ENCODE data around the gene NYAP1. TPM values are rescaled to one million over a fixed set of nuclear protein-coding genes. Genes with fewer than 3 reads are reported as not detected.

The NYAP1 gene
- total RNA-seq, 1 donor from 2014 or later = 0.38 TPM

GRCh38 chr7:100488333-100489095, 4.8 kb downstream of the NYAP1 start:
- Histone ChIP-seq H3K36me3 (no peaks in the 10 kb centered on the region), H3K4me1 (peaks cover 16% of the 10 kb centered on the region), H3K27ac (replicated peaks) (no peak overlapping the region), H3K9me3 (replicated peaks) (no peaks in the 10 kb centered on the region), H3K27me3 (ENCODE audit: low read depth) (no peaks in the 10 kb centered on the region), H3K4me3 (no peak overlapping the region)
- intact Hi-C loops (cut with micrococcal nuclease) = no loop called here
- TF ChIP-seq CTCF (IDR thresholded peaks at IDR 0.05; ENCODE audit: borderline replicate concordance) = no peak
- DNase-seq = no peak

GRCh38 chr7:100489121-100489520, 5.4 kb downstream of the NYAP1 start:
- Histone ChIP-seq H3K27me3 (ENCODE audit: low read depth) (no peaks in the 10 kb centered on the region), H3K36me3 (no peaks in the 10 kb centered on the region), H3K27ac (replicated peaks) (no peak overlapping the region), H3K9me3 (replicated peaks) (no peaks in the 10 kb centered on the region), H3K4me3 (no peak overlapping the region), H3K4me1 (peaks cover 19% of the 10 kb centered on the region)
- intact Hi-C loops (cut with micrococcal nuclease) = no loop called here
- DNase-seq = no peak
- no peak for TF ChIP-seq CTCF (IDR thresholded peaks at IDR 0.05; ENCODE audit: borderline replicate concordance)

GRCh38 chr7:100489824-100490223, 6.1 kb downstream of the NYAP1 start:
- Histone ChIP-seq H3K36me3 (no peaks in the 10 kb centered on the region), H3K4me3 (no peak overlapping the region), H3K9me3 (replicated peaks) (no peaks in the 10 kb centered on the region), H3K4me1 (peaks cover 21% of the 10 kb centered on the region), H3K27me3 (ENCODE audit: low read depth) (no peaks in the 10 kb centered on the region), H3K27ac (replicated peaks) (no peak overlapping the region)
- no peak for TF ChIP-seq CTCF (IDR thresholded peaks at IDR 0.05; ENCODE audit: borderline replicate concordance)
- intact Hi-C loops (cut with micrococcal nuclease) = no loop called here
- no peak for DNase-seq

GRCh38 chr7:100490483-100491191, 6.9 kb downstream of the NYAP1 start:
- Histone ChIP-seq H3K27me3 (ENCODE audit: low read depth) (no peaks in the 10 kb centered on the region), H3K9me3 (replicated peaks) (no peaks in the 10 kb centered on the region), H3K4me3 (no peak overlapping the region), H3K36me3 (no peaks in the 10 kb centered on the region), H3K4me1 (peaks cover 16% of the 10 kb centered on the region), H3K27ac (replicated peaks) (no peak overlapping the region)
- no peak for TF ChIP-seq CTCF (IDR thresholded peaks at IDR 0.05; ENCODE audit: borderline replicate concordance)
- no peak for DNase-seq
- intact Hi-C loops (cut with micrococcal nuclease) = no loop called here

- no peak overlapping the region for H3K27ac ChIP-seq (replicated peaks)
- H3K4me3 ChIP-seq = no peak overlapping the region
- no peak for DNase-seq
- intact Hi-C loops (cut with micrococcal nuclease) = no loop called here
- no peak for TF ChIP-seq CTCF (IDR thresholded peaks at IDR 0.05; ENCODE audit: borderline replicate concordance)
- H3K36me3 ChIP-seq = no peaks in the 10 kb centered on the region
- no peaks in the 10 kb centered on the region for H3K27me3 ChIP-seq (ENCODE audit: low read depth)
- H3K9me3 ChIP-seq (replicated peaks) = no peaks in the 10 kb centered on the region
- peaks cover 13% of the 10 kb centered on the region for H3K4me1 ChIP-seq
Measured at GRCh38 chr7:100491192-100491578, 7.5 kb downstream of the NYAP1 start.
